GM18499 (cell line): Measurements from ENCODE around the gene RETREG3.
"Not testable (repeated sequence)": the region's sequence is repeated elsewhere in the genome, so short reads cannot be mapped to it uniquely, and the experiment has no call there.

Experiments
- ATAC-seq: cut with Tn5 transposase; IDR thresholded peaks from one replicate; pipeline ENCODE4 v1.9.1; 2021; ENCODE audit warnings: moderate number of reproducible peaks; ENCODE audit not compliant: insufficient read depth, unreplicated experiment

RETREG3 gene

GRCh38 chr17:42613699-42614295 is 4.6 kb upstream of the RETREG3 start:
- no peak for ATAC-seq

- no peak for ATAC-seq
These were observed 2.8 kb upstream of the RETREG3 start for GRCh38 chr17:42612013-42612412.

- not testable (repeated sequence) for ATAC-seq
These were observed 934 bp upstream of the RETREG3 start for GRCh38 chr17:42609814-42610801.

- no peak for ATAC-seq
These were observed 631 bp downstream of the RETREG3 start for GRCh38 chr17:42608305-42609181.

GRCh38 chr17:42607769-42608168 is 1.4 kb downstream of the RETREG3 start:
- ATAC-seq, result no peak

- no peak for ATAC-seq
These were observed 5.9 kb downstream of the RETREG3 start for GRCh38 chr17:42603318-42603717.

- no peak for ATAC-seq
These were observed 10.3 kb downstream of the RETREG3 start for GRCh38 chr17:42598905-42599304.

- ATAC-seq, result no peak
These were observed 12.8 kb downstream of the RETREG3 start for GRCh38 chr17:42596386-42596785.

- no peak for ATAC-seq
These were observed 17.8 kb downstream of the RETREG3 start for GRCh38 chr17:42591411-42591810.

GRCh38 chr17:42590886-42591285 is 18.3 kb downstream of the RETREG3 start:
- no peak for ATAC-seq

- ATAC-seq, result no peak
These were observed 22.5 kb downstream of the RETREG3 start for GRCh38 chr17:42586514-42587230.

- no peak for ATAC-seq
These were observed 23.8 kb downstream of the RETREG3 start for GRCh38 chr17:42585353-42585752.

GRCh38 chr17:42584880-42585279 is 24.3 kb downstream of the RETREG3 start:
- no peak for ATAC-seq

- ATAC-seq, result no peak
These were observed 27.4 kb downstream of the RETREG3 start for GRCh38 chr17:42581744-42582270.

- ATAC-seq, result no peak
These were observed 29.2 kb downstream of the RETREG3 start for GRCh38 chr17:42579794-42580551.

- ATAC-seq, result no peak
These were observed 30.8 kb downstream of the RETREG3 start for GRCh38 chr17:42578282-42578869.

GRCh38 chr17:42577532-42578281 is 31.5 kb downstream of the RETREG3 start, which contains the start of gene PSMC3IP:
Gene PSMC3IP, minus strand, starts transcription at chr17:42577729. Its CDS starts 43 bp downstream, at chr17:42577686.
- peak; percentile 45 for ATAC-seq

GRCh38 chr17:42577140-42577531 is 32.0 kb downstream of the RETREG3 start:
- no peak for ATAC-seq
